Peyer's patch (tissue), 4 donors: Measurements from ENCODE around the gene KRT78.

Experiments
- POLR2A ChIP-seq, 2 donors: fragments of 450-650 bp; IDR thresholded peaks; one replicate each; pipeline ENCODE4 v1.5.1; 2017; ENCODE audit warnings: antibody characterized with exemption in 2 of 2, mild to moderate bottlenecking in 2 of 2, moderate library complexity in 2 of 2
- TF ChIP-seq, protein P1 (sequence below), 6 experiments: fragments of 450-650 bp in 4 of 6; fragments of 200-600 bp in 2 of 6; sonication (generic) in 1 of 6; IDR thresholded peaks; one replicate each; pipeline ENCODE4 v1.5.1; 2017 to 2019; ENCODE audit warnings: antibody characterized with exemption in 6 of 6, mild to moderate bottlenecking in 3 of 6, moderate library complexity in 1 of 6

DNA sequence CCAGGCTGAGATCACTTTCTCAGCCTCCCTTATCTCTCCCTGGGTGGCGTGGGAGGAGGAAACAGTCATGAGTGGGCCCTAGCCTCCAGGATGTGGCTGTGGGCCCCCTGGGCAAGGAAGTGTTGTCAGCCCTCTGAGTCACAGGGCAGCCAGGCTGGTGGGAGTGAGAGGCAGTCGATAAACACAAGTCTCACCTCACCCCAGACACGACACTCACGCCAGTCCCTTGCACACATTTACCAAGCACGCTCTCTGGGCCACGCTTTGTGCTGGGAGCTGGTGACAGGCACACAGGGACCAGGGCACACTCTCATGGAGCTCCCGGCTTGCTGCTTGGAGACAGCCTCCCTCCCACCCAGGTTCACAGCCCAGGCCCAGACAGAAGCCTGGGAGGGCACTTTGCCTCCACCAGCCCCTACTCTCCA lies 12.7 kb downstream of the KRT78 start:
- TF ChIP-seq, protein P1, sequence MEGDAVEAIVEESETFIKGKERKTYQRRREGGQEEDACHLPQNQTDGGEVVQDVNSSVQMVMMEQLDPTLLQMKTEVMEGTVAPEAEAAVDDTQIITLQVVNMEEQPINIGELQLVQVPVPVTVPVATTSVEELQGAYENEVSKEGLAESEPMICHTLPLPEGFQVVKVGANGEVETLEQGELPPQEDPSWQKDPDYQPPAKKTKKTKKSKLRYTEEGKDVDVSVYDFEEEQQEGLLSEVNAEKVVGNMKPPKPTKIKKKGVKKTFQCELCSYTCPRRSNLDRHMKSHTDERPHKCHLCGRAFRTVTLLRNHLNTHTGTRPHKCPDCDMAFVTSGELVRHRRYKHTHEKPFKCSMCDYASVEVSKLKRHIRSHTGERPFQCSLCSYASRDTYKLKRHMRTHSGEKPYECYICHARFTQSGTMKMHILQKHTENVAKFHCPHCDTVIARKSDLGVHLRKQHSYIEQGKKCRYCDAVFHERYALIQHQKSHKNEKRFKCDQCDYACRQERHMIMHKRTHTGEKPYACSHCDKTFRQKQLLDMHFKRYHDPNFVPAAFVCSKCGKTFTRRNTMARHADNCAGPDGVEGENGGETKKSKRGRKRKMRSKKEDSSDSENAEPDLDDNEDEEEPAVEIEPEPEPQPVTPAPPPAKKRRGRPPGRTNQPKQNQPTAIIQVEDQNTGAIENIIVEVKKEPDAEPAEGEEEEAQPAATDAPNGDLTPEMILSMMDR (IDR thresholded peaks at IDR 0.05), result no peak
- TF ChIP-seq POLR2A (IDR thresholded peaks at IDR 0.05), result no peak
